SIG-M5 (cell line): ENCODE data around the gene BCO2.
"Not testable (repeated sequence)": the region's sequence is repeated elsewhere in the genome, so short reads cannot be mapped to it uniquely, and the experiment has no call there.

Experiments
- DNase-seq: peaks from one replicate; lab custom pipeline; 2025; lab: John Stamatoyannopoulos, UW

Gene BCO2

DNA sequence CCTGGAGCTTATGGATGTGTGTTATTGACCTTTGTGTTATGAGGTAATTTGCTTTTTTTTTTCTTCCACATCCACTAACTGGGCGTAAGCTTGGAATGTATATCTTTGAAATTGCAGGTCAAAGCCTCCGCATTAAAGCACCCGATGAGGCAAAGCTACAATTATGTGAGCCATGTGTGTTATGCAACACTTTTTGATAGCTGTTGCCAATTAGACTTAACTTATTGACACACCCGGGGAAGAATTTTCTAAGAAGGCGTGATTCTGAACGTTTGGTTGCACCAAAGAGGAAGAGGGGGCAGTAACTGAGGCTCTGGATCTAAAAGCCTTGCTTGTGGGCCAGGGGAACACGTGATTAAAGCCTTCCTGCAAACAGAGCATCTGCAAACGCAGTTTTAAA lies 8.8 kb upstream of the BCO2 start:
- DNase-seq: no peak

- no peak for DNase-seq
Observed at GRCh38 chr11:112167145-112167544, 8.2 kb upstream of the BCO2 start, which contains the start of gene TEX12. TSS of gene TEX12 (plus strand) at chr11:112167372. CDS start at chr11:112169269, 1,897 bp downstream.

- no peak for DNase-seq
Observed at GRCh38 chr11:112172362-112172994, 2.8 kb upstream of the BCO2 start.

DNA sequence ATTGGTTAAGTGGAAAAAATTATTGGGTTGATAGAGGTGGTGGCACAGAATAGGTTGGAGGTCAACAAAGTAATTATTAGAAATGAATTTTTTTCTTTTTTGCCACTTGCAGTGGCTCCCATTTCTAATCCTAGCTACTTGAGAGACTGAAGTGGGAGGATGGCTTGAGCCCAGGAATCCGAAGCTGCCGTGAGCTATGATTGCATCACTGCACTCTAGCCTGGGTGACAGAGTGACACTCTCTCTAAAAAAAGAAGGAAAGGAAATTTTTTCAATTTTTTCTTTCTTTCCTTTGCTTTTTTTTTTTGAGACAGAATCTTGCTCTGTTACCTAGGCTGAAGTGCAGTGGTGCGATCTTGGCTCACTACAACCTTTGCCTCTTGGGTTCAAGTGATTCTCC lies 2.2 kb upstream of the BCO2 start:
- no peak for DNase-seq

GRCh38 chr11:112175599-112175952 lies 264 bp downstream of the BCO2 start:
- DNase-seq: no peak

GRCh38 chr11:112176077-112176476 lies 765 bp downstream of the BCO2 start:
- no peak for DNase-seq

GRCh38 chr11:112177589-112177988 lies 2.3 kb downstream of the BCO2 start:
- DNase-seq: no peak

- no peak for DNase-seq
Observed at GRCh38 chr11:112178428-112178827, 3.1 kb downstream of the BCO2 start.

DNA sequence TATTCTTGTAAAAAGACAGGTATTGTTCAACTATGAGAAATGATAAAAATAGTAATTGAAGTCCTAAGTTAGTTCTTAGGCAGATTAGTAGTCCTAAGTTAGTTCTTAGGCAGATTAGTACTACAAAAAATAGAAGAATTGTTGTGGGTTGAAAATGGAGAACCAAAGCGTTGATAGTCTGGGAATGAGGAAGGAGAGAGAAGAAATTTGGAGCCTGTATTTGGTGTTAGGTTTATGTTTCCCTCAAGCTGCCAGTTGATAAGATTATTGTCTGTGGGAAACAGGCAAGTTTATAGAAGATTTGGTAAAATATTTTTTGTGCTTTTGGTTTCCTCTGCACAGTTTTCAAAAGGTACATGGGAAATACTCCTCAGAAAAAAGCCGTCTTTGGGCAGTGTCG lies 3.6 kb downstream of the BCO2 start:
- DNase-seq: no peak

- peak; percentile 60 for DNase-seq
Observed at GRCh38 chr11:112179601-112180000, 4.3 kb downstream of the BCO2 start.

GRCh38 chr11:112182867-112183266 lies 7.6 kb downstream of the BCO2 start:
- no peak for DNase-seq

DNA sequence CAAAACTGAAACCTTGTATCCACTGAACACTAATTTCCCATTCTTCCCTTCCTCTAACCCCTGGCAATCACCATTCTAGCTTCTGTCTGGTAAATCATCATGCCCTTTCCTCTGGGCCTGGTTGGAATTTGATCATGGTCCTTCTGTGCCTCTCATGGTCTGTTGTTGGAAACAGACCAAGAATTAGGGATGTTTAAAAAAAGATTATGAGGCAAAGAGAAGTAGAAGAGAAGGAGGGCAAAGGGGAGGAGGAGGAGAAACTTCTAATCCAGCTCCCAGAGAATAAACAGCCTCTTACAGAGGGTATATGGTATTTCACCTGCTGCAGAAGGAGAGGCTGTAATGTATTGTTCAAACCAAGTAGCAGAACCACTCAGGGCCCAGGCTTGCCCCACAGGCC lies 10.6 kb downstream of the BCO2 start:
- no peak for DNase-seq

GRCh38 chr11:112186304-112186703 lies 11.0 kb downstream of the BCO2 start:
- no peak for DNase-seq

GRCh38 chr11:112195113-112195512 lies 19.8 kb downstream of the BCO2 start:
- not testable (repeated sequence) for DNase-seq

DNA sequence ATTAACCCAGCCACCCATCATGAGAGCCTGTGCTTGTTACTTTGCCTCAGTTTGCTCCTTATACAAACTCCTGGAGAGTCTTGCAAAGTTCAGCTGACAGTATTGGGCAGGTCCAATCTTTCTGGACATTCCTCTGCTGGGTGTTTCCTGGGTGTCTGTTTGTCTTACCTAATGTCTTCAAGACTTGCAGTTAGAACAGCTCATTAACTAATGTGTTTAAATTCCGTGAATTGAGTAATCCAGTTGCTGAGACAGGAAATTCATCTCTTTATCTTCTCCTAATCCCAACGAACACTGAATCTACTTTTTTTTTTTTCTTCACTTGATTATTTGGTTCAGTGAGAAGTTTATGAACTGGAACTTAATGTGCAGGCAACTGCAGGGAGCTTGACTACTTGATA lies 20.6 kb downstream of the BCO2 start:
- no peak for DNase-seq

DNA sequence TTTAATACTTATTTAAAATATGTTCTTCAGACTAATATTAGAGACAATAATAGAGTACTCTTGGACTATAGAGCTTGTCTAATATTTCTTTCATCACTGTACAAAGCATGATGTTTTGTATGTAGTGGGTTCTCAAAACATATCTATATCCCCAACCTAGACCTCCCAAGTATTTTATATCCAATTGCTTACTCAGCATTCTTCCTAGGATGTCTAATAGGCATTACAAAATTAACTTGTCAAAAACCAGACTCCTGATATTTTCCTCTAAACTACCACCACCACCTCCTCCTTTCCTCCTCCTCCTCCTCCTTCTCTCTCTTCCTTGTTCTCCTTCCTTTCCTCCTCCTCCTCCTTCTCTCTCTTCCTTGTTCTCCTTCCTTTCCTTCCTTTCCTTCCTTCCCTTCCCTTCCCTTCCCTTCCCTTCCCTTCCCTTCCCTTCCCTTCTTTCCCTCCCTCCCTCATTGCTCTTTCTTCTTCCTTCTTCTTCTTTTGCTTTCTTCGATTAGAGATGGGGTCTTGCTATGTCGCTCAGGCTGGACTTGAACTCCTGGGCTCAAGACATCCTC lies 21.3 kb downstream of the BCO2 start:
- DNase-seq: no peak

- not testable (repeated sequence) for DNase-seq
Observed at GRCh38 chr11:112199101-112199500, 23.8 kb downstream of the BCO2 start.

DNA sequence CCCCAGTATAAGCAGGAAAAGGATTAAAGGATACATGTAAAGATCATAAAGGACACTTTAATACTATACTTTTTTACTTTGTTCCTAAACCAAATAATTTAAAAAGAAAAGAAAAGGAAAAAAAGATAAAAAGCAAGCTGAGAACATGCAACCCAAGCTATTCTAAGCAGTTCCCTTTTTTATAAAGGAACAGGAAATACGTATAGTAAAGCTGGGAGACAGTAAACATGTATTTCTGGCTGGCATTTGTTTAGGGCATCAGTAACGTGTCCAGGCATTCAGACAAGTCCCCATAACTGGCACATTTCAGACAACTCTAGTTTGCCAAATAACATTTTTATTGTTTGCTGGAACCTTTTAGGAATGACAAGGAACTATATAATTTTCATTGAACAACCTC lies 24.9 kb downstream of the BCO2 start:
- no peak for DNase-seq

- DNase-seq: no peak
Observed at GRCh38 chr11:112206071-112206470, 30.8 kb downstream of the BCO2 start.

DNA sequence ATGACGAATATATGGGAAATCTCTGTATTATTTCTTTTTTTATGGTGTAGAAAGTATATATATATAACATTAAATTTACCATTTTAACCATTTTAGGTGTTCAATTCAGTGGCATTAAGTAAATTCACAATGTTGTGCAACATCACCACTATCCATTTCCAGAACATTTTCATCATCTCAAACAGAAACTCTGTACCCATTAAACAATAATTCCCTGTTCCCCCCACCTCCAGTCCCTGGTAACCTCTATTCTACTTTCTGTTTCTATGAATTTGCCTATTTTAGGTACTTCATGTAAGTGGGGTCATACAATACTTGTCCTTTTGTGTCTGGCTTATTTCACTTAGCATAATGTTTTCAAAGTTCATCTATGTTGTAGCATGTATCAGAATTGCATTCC lies 35.6 kb downstream of the BCO2 start:
- no peak for DNase-seq

GRCh38 chr11:112211536-112211935 lies 36.2 kb downstream of the BCO2 start:
- DNase-seq: no peak

GRCh38 chr11:112212290-112212689 lies 37.0 kb downstream of the BCO2 start:
- DNase-seq: no peak

- no peak for DNase-seq
Observed at GRCh38 chr11:112212710-112213109, 37.4 kb downstream of the BCO2 start.

DNA sequence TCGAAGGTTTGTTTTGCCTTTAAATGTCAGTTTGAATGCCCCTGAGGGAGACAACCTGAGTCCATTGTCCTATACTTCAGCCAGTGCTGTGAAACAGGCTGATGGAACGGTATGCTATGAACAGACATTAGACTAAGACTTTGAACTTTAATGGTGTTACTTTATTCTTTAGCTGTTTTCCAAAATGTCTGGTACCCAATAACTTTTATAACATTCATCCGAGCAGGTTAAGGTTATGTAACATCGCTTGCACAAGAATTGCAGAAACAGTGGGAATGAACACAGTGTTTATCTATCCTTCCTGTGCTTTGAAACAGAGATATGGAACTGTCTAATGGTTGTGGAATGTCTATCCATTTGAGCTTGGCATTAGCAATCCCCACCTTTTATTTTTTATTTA lies 38.4 kb downstream of the BCO2 start:
- no peak for DNase-seq
